Measurements from ENCODE around the gene CCL4. TPM values are rescaled to one million over a fixed set of nuclear protein-coding genes. Genes with fewer than 3 reads are reported as not detected.

CCL4 gene
- total RNA-seq, 3 donors from 2014 or later: 3.7 to 8.8 (median 4.1) TPM

- peaks cover 15% of the 10 kb centered on the region for H3K4me1 ChIP-seq (ENCODE audit: low read depth)
- intact Hi-C loops (cut with DNase I, micrococcal nuclease): loop anchor here in 1 of 2 donors (10.0 kb wide), 1 partner anchor 168 kb away; no protein-coding TSS in a partner anchor
- H3K4me3 ChIP-seq: no peak overlapping the region
- DNase-seq: peak in 1 of 3 donors; percentile 52
- no peak for TF ChIP-seq CTCF (IDR thresholded peaks at IDR 0.05)
- no peaks in the 10 kb centered on the region for H3K9me3 ChIP-seq
- H3K36me3 ChIP-seq (ENCODE audit: low read depth): no peaks in the 10 kb centered on the region
- ATAC-seq: peak; percentile 53
Observed at GRCh38 chr17:36142806-36143205, 39.2 kb downstream of the CCL4 start.

- Histone ChIP-seq H3K36me3 (ENCODE audit: low read depth) (no peaks in the 10 kb centered on the region), H3K4me1 (ENCODE audit: low read depth) (peaks cover 20% of the 10 kb centered on the region), H3K9me3 (no peaks in the 10 kb centered on the region), H3K4me3 (no peak overlapping the region)
- no peak for TF ChIP-seq CTCF (IDR thresholded peaks at IDR 0.05)
- no peak for DNase-seq
- intact Hi-C loops (cut with DNase I, micrococcal nuclease): loop anchor here in 1 of 2 donors (10.0 kb wide), 1 partner anchor 169 kb away; no protein-coding TSS in a partner anchor
- peak; percentile 9 for ATAC-seq
Observed at GRCh38 chr17:36144014-36144413, 40.4 kb downstream of the CCL4 start.

DNA sequence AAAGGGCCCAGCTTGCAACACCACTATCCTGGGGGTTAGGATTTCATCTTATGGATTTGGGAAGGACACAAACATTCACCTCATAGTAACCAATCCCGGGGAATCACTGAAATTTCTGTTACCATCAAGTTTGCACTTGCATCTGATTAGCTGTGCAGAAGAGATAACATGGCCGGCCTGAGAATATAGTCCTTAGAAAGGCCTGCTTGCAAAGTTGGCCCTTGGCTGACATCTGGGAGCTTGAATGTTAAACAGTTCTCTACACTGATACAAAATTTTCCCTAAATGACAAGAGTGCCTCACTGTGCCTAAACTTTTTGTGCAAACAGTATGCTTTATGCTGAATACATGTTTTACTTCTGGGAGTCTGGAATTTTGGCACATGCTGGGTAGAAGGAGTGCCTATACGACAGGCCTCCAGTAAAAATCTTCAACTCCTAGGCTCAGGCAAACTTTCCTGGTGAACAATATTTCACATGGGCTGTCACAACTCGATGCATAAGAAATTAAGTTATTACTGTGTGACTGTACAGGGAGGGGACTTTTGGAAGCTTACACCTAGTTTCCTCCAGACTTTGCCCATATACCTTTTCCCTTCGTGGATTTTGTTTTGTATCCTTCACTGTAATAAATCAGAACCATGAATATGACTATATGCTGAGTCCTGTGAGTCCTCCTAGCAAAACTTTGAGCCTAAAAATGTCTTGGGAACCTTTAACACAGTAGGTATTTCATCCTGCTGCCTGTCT is 41.5 kb downstream of the CCL4 start:
- no peak for DNase-seq
- peak; percentile 65 for ATAC-seq
- intact Hi-C loops (cut with DNase I, micrococcal nuclease): loop anchor here (5.0 to 10.0 kb wide), 2 partner anchors 33 to 170 kb away; no protein-coding TSS in a partner anchor

DNA sequence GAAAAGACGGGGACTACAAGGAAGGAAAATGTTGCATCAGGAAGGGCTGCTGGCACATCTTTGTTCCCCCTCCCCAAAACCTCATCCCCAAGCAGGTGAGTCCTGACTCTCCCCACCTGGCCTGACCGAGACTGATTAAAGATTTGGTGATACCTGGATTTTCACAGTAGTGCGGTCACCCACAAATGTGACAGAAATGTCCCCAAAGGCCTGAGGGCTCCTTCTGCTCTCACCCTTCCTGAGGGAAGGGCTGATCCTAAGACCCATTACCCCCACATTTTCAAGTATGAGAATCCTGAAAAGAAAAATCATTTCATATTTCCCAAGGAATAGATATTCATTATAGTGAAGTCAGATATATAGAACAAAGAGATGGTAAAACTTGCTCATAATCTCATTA is 44.0 kb downstream of the CCL4 start:
- intact Hi-C loops (cut with DNase I, micrococcal nuclease): loop anchor here (5.0 to 10.0 kb wide), 2 partner anchors 35 to 173 kb away; no protein-coding TSS in a partner anchor
- Histone ChIP-seq H3K9me3 (no peaks in the 10 kb centered on the region), H3K4me3 (no peak overlapping the region), H3K4me1 (ENCODE audit: low read depth) (peaks cover 11% of the 10 kb centered on the region), H3K36me3 (ENCODE audit: low read depth) (no peaks in the 10 kb centered on the region)
- DNase-seq (no peak), ATAC-seq (no peak)
- TF ChIP-seq CTCF (IDR thresholded peaks at IDR 0.05): no peak

More for the DNA sequence above, 41.5 kb downstream of the CCL4 start:
- Histone ChIP-seq H3K4me1 (ENCODE audit: low read depth) (peaks cover 20% of the 10 kb centered on the region), H3K36me3 (ENCODE audit: low read depth) (no peaks in the 10 kb centered on the region), H3K9me3 (no peaks in the 10 kb centered on the region), H3K4me3 (no peak overlapping the region)
- TF ChIP-seq CTCF (IDR thresholded peaks at IDR 0.05): no peak

DNA sequence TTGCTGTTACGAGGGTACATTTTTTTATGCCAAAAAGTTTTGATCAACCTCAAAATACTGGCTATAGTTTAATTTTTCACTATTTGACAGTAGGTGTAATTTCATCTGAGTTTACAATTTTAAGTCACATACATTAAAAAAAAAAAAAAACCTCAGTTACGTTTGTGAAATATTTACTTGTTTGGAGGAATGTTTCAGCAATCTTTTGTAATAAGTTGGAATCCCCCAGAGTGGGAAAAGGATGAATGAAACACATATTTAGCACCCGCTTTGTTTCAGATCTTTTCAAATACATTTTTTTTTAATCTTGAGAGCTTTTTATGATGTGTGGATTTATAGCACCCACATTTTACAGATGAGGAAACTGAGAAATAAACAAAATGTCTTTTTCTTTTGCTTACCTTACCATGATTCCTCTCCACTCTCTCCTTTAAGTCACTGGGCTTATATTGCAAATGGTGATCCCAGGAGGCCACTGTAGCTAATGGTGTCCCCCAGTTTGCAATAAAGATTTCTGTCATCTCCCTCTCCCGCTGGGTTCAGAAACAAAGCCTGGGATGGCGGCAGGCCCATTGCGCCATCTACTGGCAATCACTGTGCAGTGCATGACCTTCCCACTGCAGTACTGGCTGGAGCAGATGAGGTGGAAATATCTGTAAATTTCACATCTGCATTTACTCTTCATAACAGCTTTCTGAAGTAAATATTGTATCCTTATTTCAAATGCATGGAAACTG is 45.1 kb downstream of the CCL4 start:
- DNase-seq: peak; percentile 79 to 86 (median 83)
- intact Hi-C loops (cut with DNase I, micrococcal nuclease): loop anchor here (5.0 to 10.0 kb wide), 2 partner anchors 36 to 174 kb away; no protein-coding TSS in a partner anchor
- H3K4me3 ChIP-seq: no peak overlapping the region
- H3K36me3 ChIP-seq (ENCODE audit: low read depth): no peaks in the 10 kb centered on the region
- peak; percentile 95 for TF ChIP-seq CTCF (IDR thresholded peaks at IDR 0.05)
- H3K4me1 ChIP-seq (ENCODE audit: low read depth): peaks cover 9% of the 10 kb centered on the region
- peak; percentile 89 for ATAC-seq
- H3K9me3 ChIP-seq: no peaks in the 10 kb centered on the region
